ENCODE results near the gene ATXN7L1. TPM values are rescaled to one million over a fixed set of nuclear protein-coding genes. Genes with fewer than 3 reads are reported as not detected.

Gene ATXN7L1
- total RNA-seq, 1 experiment from 2014 or later: 38.5 TPM

Other genes with a start within 250 kb of the ATXN7L1 start
- 18.3 to 19.1 TPM (median 18.9 TPM) in 3 replicates for gene CDHR3, start 86.7 kb upstream of the ATXN7L1 start, total RNA-seq (2021)
- gene SYPL1, start 235.7 kb upstream of the ATXN7L1 start, total RNA-seq (2021): 48.5 to 54.8 TPM (median 49.6 TPM) in 3 replicates